AG09309 (cell line): ENCODE measurements around the gene UVSSA.
"Not testable (repeated sequence)": the region's sequence is repeated elsewhere in the genome, so short reads cannot be mapped to it uniquely, and the experiment has no call there.

ENCODE experiments used
- DNase-seq: peaks from one replicate; pipeline ENCODE4 v3.0.0-alpha.2; 2010; ENCODE audit warnings: low read depth
- H3K4me3 ChIP-seq: 2 replicates; pipeline ENCODE4 v1.5.1; 2011; ENCODE audit warnings: mild to moderate bottlenecking, low read depth, low read length, moderate library complexity; ENCODE audit not compliant: control insufficient read depth
- TF ChIP-seq, protein P1 (sequence below): IDR thresholded peaks from 2 replicates; pipeline ENCODE4 v1.5.1; 2011; ENCODE audit warnings: mild to moderate bottlenecking, low read depth, low read length, inconsistent platforms; ENCODE audit not compliant: insufficient read depth, control insufficient read depth; ENCODE audit errors: missing control alignments

Gene UVSSA

DNA sequence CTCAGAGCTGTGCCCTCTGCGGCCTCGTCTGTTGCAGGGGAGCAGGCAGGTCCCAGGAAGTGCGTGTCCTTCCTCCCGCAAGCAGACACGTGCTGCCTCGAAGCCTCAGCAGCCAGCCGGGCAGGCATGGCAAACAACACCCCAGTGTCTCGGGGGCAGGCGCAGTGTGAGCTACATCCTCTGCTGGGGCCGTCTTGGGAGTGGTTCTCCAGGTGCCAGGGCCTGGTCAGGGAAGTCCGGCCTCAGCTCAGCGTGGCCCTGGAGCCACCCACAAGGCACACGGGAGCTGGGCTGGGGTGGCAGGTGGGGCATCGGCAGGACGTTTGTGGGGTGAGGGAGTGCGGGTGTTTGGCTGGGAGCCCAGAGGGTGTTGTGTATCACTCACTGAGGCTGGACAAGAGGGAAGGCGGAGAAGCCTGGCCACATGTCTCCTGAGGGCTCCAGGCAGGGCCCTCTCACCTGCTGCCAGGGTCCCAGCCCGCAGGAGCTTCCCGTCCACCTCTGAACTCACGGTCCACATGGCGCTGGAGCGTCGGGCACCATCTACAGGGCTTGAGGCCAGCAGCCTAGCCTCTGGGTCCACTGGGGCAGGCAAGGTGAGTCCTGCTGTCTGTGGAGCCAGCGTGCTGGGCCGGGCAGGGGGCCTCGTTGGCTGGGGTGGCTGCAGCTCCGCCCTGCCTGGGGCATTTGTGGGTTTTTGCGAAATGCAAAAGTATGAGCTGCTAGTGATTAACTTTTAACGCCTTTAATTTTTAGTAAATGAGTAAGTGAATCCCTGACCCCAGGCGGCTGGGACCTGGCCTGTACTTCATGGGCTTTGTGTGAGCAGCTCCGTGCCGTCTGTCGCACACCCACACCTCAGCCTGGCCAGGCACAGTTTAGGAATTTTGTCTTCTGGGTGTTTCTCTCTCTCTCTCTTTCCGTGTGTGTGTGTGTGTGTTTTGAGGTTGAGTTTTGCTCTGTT lies 17.3 kb upstream of the UVSSA start:
- TF ChIP-seq, protein P1, sequence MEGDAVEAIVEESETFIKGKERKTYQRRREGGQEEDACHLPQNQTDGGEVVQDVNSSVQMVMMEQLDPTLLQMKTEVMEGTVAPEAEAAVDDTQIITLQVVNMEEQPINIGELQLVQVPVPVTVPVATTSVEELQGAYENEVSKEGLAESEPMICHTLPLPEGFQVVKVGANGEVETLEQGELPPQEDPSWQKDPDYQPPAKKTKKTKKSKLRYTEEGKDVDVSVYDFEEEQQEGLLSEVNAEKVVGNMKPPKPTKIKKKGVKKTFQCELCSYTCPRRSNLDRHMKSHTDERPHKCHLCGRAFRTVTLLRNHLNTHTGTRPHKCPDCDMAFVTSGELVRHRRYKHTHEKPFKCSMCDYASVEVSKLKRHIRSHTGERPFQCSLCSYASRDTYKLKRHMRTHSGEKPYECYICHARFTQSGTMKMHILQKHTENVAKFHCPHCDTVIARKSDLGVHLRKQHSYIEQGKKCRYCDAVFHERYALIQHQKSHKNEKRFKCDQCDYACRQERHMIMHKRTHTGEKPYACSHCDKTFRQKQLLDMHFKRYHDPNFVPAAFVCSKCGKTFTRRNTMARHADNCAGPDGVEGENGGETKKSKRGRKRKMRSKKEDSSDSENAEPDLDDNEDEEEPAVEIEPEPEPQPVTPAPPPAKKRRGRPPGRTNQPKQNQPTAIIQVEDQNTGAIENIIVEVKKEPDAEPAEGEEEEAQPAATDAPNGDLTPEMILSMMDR: no peak
- H3K4me3 ChIP-seq: no peak overlapping the region
- DNase-seq: no peak

DNA sequence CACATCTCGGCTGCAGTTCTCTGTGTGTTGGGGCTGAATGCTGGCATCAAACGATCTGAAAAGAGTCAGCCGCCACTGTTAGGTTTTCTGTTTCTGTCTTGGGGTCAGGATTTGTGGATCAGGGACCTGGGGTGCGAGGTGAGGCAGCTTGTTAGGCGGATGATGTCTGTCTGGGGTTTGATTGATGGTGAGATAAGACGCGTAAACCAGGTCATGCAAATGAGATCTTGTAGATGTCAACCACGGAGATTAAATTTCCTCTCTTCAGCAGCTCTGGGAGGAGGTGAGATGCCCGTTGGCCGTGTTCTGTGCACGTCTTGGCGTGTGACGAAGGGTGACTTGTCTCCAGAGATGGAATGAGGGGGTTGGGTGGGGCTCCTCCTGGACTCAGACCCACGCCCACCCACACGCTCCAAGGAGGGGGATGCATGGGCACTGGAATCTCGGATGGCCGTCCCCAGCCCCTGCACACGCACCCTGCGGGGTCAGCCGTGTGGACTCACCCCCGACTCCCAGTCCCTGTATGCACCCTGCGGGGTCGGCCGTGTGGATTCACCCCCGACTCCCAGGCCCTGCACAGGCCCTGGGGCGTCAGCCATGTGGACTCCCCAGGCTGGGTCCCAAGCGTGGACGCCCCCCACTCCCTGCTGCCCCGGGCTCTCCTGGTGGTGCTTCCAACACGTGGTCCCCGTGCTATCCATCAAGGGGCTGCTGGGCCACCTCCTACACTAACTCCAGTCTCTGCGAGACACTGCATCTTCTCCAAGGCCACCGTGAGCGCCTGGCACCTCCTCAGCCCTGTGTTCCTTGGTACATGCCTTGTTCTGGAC lies 16.0 kb upstream of the UVSSA start:
- H3K4me3 ChIP-seq: no peak overlapping the region
- DNase-seq: no peak
- TF ChIP-seq, protein P1: no peak

DNA sequence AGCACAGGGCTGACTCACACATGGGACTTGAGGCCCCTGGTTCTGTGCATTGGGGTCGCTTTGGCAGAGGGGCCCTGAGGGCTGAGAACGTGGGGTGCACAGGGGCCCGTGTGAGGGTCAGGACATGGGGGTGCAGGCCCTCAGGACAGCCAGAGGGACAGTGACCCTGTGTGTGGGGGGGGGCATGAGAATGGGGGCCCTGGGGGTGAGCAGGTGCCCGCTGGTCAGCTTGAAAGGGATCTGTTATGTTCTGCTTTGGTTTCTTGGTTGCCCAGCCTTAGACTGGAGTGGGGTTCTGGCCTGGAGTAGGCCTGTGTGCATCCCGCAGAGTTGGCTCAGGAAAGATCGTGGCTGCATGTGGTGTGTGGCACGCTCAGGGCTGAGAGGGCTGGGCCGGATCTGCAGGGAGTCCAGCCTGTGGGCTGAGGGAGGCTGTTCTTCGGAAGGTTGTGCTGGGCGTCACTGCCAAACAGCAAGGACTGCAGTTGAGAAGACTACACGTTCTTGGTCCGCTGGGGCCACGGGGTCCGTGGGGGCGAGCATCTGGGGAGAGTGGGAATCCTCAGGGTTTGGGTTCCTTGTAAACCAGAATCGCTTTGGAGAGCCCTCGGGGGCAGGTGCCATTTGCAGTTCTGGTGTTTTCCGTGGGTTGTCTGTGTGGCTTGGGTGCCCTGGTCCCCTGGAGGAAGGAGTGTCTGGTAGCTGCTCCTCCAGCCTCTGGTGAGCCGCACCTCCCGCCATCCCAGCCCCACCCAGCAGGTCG lies 15.2 kb upstream of the UVSSA start:
- DNase-seq: no peak
- TF ChIP-seq, protein P1: no peak

DNA sequence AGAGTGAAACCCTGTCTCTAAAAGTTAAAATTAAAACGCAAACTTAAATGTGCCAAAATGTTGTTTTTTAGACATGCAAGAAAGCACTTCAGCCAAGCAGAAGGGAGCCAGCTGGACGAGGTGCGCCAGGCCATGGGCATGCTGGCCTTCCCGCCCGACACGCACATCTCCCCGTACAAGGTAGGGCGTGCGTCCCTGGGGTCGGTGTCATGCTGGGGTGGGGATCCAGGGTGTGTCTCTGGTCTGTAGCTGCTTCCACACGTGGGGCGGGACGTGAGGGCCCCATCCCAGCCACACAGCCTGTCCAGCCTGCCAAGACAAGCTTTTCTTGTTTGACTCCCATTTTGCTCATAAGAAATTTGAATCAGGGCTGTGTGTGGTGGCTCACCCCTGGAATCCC lies 14.3 kb upstream of the UVSSA start:
- DNase-seq: no peak
- TF ChIP-seq, protein P1: no peak
- H3K4me3 ChIP-seq: no peak overlapping the region

More for the DNA sequence above, 15.2 kb upstream of the UVSSA start:
- H3K4me3 ChIP-seq: no peak overlapping the region

DNA sequence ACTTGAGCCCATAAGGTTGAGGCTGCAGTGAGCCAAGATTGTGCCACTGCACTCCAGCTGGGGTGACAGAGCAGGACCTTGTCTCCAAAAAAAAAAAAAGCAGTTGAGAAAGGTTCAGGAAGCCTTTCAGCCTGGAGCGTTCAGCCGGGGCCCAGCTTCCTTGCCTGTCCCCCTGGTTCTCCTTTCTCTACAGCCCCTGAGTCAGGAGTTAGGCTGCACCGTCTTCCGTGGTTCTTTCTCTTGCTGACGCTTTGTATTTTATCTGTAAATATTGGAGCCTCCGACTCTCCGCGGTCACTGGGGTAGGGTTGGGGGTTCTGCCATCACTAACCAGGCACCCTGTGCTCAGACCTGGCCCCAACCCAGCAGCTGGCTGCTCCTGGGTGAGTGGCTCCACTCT lies 13.8 kb upstream of the UVSSA start:
- no peak overlapping the region for H3K4me3 ChIP-seq
- TF ChIP-seq, protein P1: no peak
- DNase-seq: no peak

DNA sequence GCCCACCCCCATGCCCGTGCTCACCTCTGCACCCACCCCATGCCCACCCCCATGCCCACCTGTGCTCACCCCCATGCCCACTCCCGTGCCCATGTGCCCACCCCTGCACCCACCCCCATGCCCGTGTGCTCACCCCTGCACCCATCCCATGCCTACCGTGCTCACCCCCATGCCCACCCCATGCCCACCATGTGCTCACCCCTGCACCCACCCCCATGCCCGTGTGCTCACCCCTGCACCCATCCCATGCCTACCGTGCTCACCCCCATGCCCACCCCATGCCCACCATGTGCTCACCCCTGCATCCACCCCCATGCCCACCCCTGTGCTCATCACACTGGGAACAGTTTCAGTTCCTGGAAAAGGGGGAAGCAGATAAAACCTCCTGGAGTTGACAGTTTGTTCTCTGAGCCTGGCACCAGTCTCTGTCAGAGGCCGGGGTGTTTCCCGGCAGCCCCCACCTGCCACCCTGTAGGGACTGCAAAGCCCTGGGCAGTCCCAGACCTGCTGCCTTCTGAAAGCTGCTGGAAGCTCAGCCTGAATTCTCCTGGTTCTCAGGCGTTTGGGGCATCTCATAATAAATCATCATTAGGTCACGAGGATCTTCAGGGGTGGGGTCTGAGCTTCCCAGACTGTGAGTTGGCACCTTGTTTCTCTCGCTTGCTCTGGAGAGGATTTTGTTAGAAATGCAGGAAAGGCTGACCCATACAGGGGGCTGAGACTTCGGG lies 13.0 kb upstream of the UVSSA start:
- H3K4me3 ChIP-seq, DNase-seq: not testable (repeated sequence)
